ENCODE measurements around the gene STPG2. TPM values are rescaled to one million over a fixed set of nuclear protein-coding genes. Genes with fewer than 3 reads are reported as not detected.

STPG2 gene
- total and polyA plus RNA-seq, 12 donors: 0.07 to 1.8 (median 0.61) TPM; not detected in 3

GRCh38 chr4:98098764-98099163 lies 44.5 kb downstream of the STPG2 start:
- Histone ChIP-seq H3K9me3 (replicated peaks in 1 of 3) (no peaks in the 10 kb centered on the region), H3K27ac (no peak overlapping the region), H3K4me1 (replicated peaks in 1 of 2) (no peaks in the 10 kb centered on the region), H3K4me3 (no peak overlapping the region), H3K36me3 (replicated peaks in 1 of 2) (no peaks in the 10 kb centered on the region), H3K27me3 (no peaks in the 10 kb centered on the region)
- TF ChIP-seq CTCF (IDR thresholded peaks at IDR 0.05) (no peak), POLR2A (IDR thresholded peaks at IDR 0.05) (no peak)
- DNase-seq: no peak
- intact Hi-C loops (cut with DNase I): no loop called here

- Histone ChIP-seq H3K27ac (no peak overlapping the region), H3K4me1 (replicated peaks in 1 of 2) (no peaks in the 10 kb centered on the region), H3K4me3 (no peak overlapping the region), H3K27me3 (no peaks in the 10 kb centered on the region), H3K9me3 (replicated peaks in 1 of 3) (no peaks in the 10 kb centered on the region), H3K36me3 (replicated peaks in 1 of 2) (no peaks in the 10 kb centered on the region)
- 93 to 100% (median 95%) methylated on average over 2 of the region's 2 CpGs for WGBS, 4 donors
- TF ChIP-seq POLR2A (IDR thresholded peaks at IDR 0.05) (no peak), CTCF (IDR thresholded peaks at IDR 0.05) (no peak)
- intact Hi-C loops (cut with DNase I): no loop called here
- no peak for DNase-seq
Measured at GRCh38 chr4:98094118-98094517, 49.2 kb downstream of the STPG2 start.

GRCh38 chr4:98093662-98094061 lies 49.6 kb downstream of the STPG2 start:
- no peak overlapping the region for H3K27ac ChIP-seq
- intact Hi-C loops (cut with DNase I): no loop called here
- H3K9me3 ChIP-seq (replicated peaks in 1 of 3): no peaks in the 10 kb centered on the region
- no peak for TF ChIP-seq POLR2A (IDR thresholded peaks at IDR 0.05)
- TF ChIP-seq CTCF (IDR thresholded peaks at IDR 0.05): no peak
- H3K4me1 ChIP-seq (replicated peaks in 1 of 2): no peaks in the 10 kb centered on the region
- no peak for DNase-seq
- no peaks in the 10 kb centered on the region for H3K27me3 ChIP-seq
- WGBS, 4 donors: 83 to 89% (median 87%) methylated on average over 2 of the region's 2 CpGs
- H3K36me3 ChIP-seq (replicated peaks in 1 of 2): no peaks in the 10 kb centered on the region
- no peak overlapping the region for H3K4me3 ChIP-seq

GRCh38 chr4:98092833-98093439 lies 50.3 kb downstream of the STPG2 start:
- TF ChIP-seq CTCF (IDR thresholded peaks at IDR 0.05): peak in 3 of 6 experiments; percentile 20 to 36 (median 23)
- no peak for TF ChIP-seq POLR2A (IDR thresholded peaks at IDR 0.05)

More at GRCh38 chr4:98092833-98093439, 50.3 kb downstream of the STPG2 start:
- Histone ChIP-seq H3K4me3 (no peak overlapping the region), H3K9me3 (replicated peaks in 1 of 3) (no peaks in the 10 kb centered on the region), H3K27ac (no peak overlapping the region), H3K4me1 (replicated peaks in 1 of 2) (no peaks in the 10 kb centered on the region), H3K27me3 (no peaks in the 10 kb centered on the region), H3K36me3 (replicated peaks in 1 of 2) (no peaks in the 10 kb centered on the region)
- DNase-seq: no peak
- WGBS, 4 donors: 15 to 25% (median 19%) methylated on average over 2 of the region's 2 CpGs
- intact Hi-C loops (cut with DNase I): no loop called here
